SK-N-SH treated with all-trans-retinoic acid at 6 μM for 48 hours (cell line): ENCODE measurements around the gene TDRD7.

Source experiments
- ATAC-seq: fragments of 200-7000 bp; cut with Tn5 transposase; 3 replicates; pipeline ENCODE4 v1.9.1; 2020; ENCODE audit warnings: mild to moderate bottlenecking, moderate library complexity
- ARNTL ChIP-seq: fragments of 450-650 bp; formaldehyde crosslinking; IDR thresholded peaks from 2 replicates; pipeline ENCODE4 v1.5.0; 2020; ENCODE audit warnings: low read depth, mild to moderate bottlenecking, moderate library complexity, borderline replicate concordance
- BACH2 ChIP-seq: fragments of 250-450 bp; sonication (Bioruptor Pico); IDR thresholded peaks from 2 replicates; pipeline ENCODE4 v1.9.0; 2021; ENCODE audit warnings: mild to moderate bottlenecking, borderline replicate concordance
- CSDC2 ChIP-seq: fragments of 250-450 bp; sonication (Bioruptor Pico); IDR thresholded peaks from 2 replicates; pipeline ENCODE4 v1.5.0; 2020; ENCODE audit warnings: mild to moderate bottlenecking, moderate library complexity
- ESRRG ChIP-seq: fragments of 250-450 bp; sonication (Bioruptor Pico); IDR thresholded peaks from 2 replicates; pipeline ENCODE4 v1.6.1; 2021; ENCODE audit warnings: mild to moderate bottlenecking
- GLIS3 ChIP-seq: fragments of 250-450 bp; sonication (Bioruptor Pico); IDR thresholded peaks from 2 replicates; pipeline ENCODE4 v1.5.0; 2020; ENCODE audit warnings: mild to moderate bottlenecking, moderate library complexity
- ISL1 ChIP-seq: fragments of 250-450 bp; sonication (Bioruptor Pico); IDR thresholded peaks from 2 replicates; pipeline ENCODE4 v2.1.2; 2022; ENCODE audit warnings: mild to moderate bottlenecking, moderate library complexity
- OSR1 ChIP-seq: fragments of 250-450 bp; sonication (Bioruptor Pico); IDR thresholded peaks from 2 replicates; pipeline ENCODE4 v1.8.0; 2022; ENCODE audit warnings: moderate library complexity, mild to moderate bottlenecking, inconsistent platforms
- PPARA ChIP-seq: fragments of 250-450 bp; sonication (Bioruptor Pico); IDR thresholded peaks from 2 replicates; pipeline ENCODE4 v1.5.0; 2020; ENCODE audit warnings: mild to moderate bottlenecking, borderline replicate concordance
- RARB ChIP-seq: fragments of 250-450 bp; sonication (Bioruptor Pico); IDR thresholded peaks from 2 replicates; pipeline ENCODE4 v1.8.0; 2021; ENCODE audit warnings: mild to moderate bottlenecking, moderate library complexity
- SNAI2 ChIP-seq: fragments of 250-450 bp; sonication (Bioruptor Pico); IDR thresholded peaks from 2 replicates; pipeline ENCODE4 v1.5.0; 2020; ENCODE audit warnings: mild to moderate bottlenecking, moderate library complexity
- TCF4 ChIP-seq: fragments of 250-450 bp; sonication (Bioruptor Pico); IDR thresholded peaks from 2 replicates; pipeline ENCODE4 v1.8.0; 2021; ENCODE audit warnings: mild to moderate bottlenecking, moderate library complexity, borderline replicate concordance
- ZC3H10 ChIP-seq: fragments of 250-450 bp; sonication (Bioruptor Pico); IDR thresholded peaks from 2 replicates; pipeline ENCODE4 v1.5.1; 2021; ENCODE audit warnings: mild to moderate bottlenecking, moderate library complexity
- ZFP3 ChIP-seq: fragments of 250-450 bp; sonication (Bioruptor Pico); IDR thresholded peaks from 2 replicates; pipeline ENCODE4 v1.5.0; 2020; ENCODE audit warnings: mild to moderate bottlenecking, moderate library complexity
- ZFP30 ChIP-seq: fragments of 450-650 bp; formaldehyde crosslinking; IDR thresholded peaks from 2 replicates; pipeline ENCODE4 v1.5.0; 2022; ENCODE audit warnings: mild to moderate bottlenecking, moderate library complexity
- ZNF565 ChIP-seq: fragments of 450-650 bp; formaldehyde crosslinking; conservative IDR thresholded peaks from 2 replicates; pipeline ENCODE4 v1.5.0; 2020; ENCODE audit warnings: low read depth, mild to moderate bottlenecking, moderate library complexity
- ZNF70 ChIP-seq: fragments of 450-650 bp; formaldehyde crosslinking; IDR thresholded peaks from 2 replicates; pipeline ENCODE4 v1.5.0; 2020; ENCODE audit warnings: mild to moderate bottlenecking, moderate library complexity
- ZNF8 ChIP-seq: fragments of 450-650 bp; formaldehyde crosslinking; IDR thresholded peaks from 2 replicates; pipeline ENCODE4 v1.5.0; 2020; ENCODE audit warnings: mild to moderate bottlenecking, moderate library complexity
- TF ChIP-seq, protein P1 (sequence below): fragments of 250-450 bp; sonication (Bioruptor Pico); IDR thresholded peaks from 2 replicates; pipeline ENCODE4 v1.8.0; 2020; ENCODE audit warnings: mild to moderate bottlenecking, moderate library complexity, borderline replicate concordance
- TF ChIP-seq, protein P2 (sequence below): fragments of 250-450 bp; sonication (Bioruptor Pico); IDR thresholded peaks from 2 replicates; pipeline ENCODE4 v1.5.1; 2020; ENCODE audit warnings: low read depth, mild to moderate bottlenecking, moderate library complexity
- TF ChIP-seq, protein P3 (sequence below): fragments of 250-450 bp; sonication (Bioruptor Pico); IDR thresholded peaks from 2 replicates; pipeline ENCODE4 v1.5.1; 2021; ENCODE audit warnings: mild to moderate bottlenecking, moderate library complexity
- TF ChIP-seq, protein P4 (sequence below): fragments of 250-450 bp; sonication (Bioruptor Pico); IDR thresholded peaks from 2 replicates; pipeline ENCODE4 v1.8.0; 2021; ENCODE audit warnings: low read depth, mild to moderate bottlenecking, moderate library complexity, borderline replicate concordance
- TF ChIP-seq, protein P5 (sequence below): fragments of 250-450 bp; sonication (Bioruptor Pico); IDR thresholded peaks from 2 replicates; pipeline ENCODE4 v1.5.0; 2020; ENCODE audit warnings: mild to moderate bottlenecking, moderate library complexity

TDRD7 gene

DNA sequence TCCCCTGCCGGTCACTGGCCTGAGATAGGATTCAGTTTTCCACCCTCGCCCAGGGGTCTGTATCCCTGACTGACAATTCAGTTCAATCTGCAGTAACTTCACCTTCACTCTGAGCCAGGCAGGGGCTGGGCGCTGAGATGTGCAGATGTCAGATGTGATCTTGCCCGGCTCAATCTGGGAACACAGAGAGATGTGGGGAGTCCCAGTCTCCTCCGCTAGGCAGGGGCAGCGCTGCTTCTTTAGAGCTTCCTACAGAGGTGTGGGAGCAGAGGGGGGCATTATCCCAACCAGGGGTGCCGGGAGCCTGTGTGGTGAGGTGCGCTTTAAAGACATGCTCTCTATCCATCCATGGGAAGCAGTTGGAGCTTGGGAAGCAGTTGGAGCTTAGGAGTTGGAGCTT lies 104.2 kb downstream of the TDRD7 start:
- no peak for TF ChIP-seq ZFP30
- no peak for TF ChIP-seq ZNF70 (CRISPR knock-in tag)
- TF ChIP-seq BACH2 (CRISPR knock-in tag): no peak
- TF ChIP-seq CSDC2 (CRISPR knock-in tag): no peak
- TF ChIP-seq ZNF565: no peak
- TF ChIP-seq ZNF8 (CRISPR knock-in tag): no peak
- TF ChIP-seq, protein P1, sequence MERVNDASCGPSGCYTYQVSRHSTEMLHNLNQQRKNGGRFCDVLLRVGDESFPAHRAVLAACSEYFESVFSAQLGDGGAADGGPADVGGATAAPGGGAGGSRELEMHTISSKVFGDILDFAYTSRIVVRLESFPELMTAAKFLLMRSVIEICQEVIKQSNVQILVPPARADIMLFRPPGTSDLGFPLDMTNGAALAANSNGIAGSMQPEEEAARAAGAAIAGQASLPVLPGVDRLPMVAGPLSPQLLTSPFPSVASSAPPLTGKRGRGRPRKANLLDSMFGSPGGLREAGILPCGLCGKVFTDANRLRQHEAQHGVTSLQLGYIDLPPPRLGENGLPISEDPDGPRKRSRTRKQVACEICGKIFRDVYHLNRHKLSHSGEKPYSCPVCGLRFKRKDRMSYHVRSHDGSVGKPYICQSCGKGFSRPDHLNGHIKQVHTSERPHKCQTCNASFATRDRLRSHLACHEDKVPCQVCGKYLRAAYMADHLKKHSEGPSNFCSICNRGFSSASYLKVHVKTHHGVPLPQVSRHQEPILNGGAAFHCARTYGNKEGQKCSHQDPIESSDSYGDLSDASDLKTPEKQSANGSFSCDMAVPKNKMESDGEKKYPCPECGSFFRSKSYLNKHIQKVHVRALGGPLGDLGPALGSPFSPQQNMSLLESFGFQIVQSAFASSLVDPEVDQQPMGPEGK (CRISPR knock-in tag): no peak
- TF ChIP-seq ESRRG (CRISPR knock-in tag): no peak
- TF ChIP-seq, protein P2, sequence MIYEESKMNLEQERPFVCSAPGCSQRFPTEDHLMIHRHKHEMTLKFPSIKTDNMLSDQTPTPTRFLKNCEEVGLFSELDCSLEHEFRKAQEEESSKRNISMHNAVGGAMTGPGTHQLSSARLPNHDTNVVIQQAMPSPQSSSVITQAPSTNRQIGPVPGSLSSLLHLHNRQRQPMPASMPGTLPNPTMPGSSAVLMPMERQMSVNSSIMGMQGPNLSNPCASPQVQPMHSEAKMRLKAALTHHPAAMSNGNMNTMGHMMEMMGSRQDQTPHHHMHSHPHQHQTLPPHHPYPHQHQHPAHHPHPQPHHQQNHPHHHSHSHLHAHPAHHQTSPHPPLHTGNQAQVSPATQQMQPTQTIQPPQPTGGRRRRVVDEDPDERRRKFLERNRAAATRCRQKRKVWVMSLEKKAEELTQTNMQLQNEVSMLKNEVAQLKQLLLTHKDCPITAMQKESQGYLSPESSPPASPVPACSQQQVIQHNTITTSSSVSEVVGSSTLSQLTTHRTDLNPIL (CRISPR knock-in tag): no peak
- no peak for TF ChIP-seq ZFP3
- TF ChIP-seq OSR1 (CRISPR knock-in tag): no peak
- ATAC-seq: no peak

DNA sequence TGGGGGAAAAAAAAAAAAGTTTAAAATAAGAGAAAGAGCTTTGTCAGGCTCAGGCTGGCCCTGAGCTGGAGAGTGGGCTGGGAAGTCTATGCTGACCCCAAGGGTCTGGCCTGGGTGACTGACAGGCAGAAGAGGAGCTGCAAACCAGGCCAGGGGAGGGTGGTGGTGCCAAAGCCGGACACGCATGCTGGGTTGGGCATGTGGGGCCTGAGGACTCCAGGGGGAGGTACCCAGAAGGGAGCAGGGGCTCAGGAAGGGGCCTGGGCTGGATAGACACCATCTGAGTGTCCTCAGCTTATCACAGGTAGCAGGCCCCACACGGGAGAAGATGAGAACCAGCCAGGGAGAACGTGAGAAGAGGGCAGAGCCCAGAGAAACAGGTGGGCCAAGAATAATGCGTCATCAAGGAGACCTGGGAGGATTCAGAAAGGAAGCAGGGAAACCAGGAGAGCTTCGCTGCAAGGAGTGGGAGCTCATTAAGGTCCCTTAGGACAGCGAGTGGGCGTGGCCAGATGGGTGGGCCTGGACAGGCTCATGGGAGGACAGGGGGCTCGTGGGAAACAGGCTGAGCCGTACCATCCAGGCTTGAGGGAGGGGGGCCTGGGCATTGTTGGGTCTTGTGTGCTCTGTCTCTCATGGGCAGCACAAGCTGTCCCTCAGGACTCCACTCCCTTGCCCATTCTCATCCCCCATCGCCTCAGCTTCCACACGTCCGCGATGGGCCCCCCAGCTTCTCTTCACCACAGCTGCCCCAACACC lies 105.6 kb downstream of the TDRD7 start:
- TF ChIP-seq BACH2 (CRISPR knock-in tag) (no peak), OSR1 (CRISPR knock-in tag) (no peak), ISL1 (CRISPR knock-in tag) (no peak), ZC3H10 (CRISPR knock-in tag) (no peak), TCF4 (CRISPR knock-in tag) (no peak), ZFP30 (no peak), ZFP3 (no peak), ARNTL (CRISPR knock-in tag) (no peak), GLIS3 (no peak), PPARA (CRISPR knock-in tag) (no peak), CSDC2 (CRISPR knock-in tag) (no peak), SNAI2 (CRISPR knock-in tag) (no peak), ESRRG (CRISPR knock-in tag) (no peak), ZNF8 (CRISPR knock-in tag) (no peak), RARB (no peak)
- TF ChIP-seq, protein P2 (CRISPR knock-in tag): no peak
- TF ChIP-seq, protein P3, sequence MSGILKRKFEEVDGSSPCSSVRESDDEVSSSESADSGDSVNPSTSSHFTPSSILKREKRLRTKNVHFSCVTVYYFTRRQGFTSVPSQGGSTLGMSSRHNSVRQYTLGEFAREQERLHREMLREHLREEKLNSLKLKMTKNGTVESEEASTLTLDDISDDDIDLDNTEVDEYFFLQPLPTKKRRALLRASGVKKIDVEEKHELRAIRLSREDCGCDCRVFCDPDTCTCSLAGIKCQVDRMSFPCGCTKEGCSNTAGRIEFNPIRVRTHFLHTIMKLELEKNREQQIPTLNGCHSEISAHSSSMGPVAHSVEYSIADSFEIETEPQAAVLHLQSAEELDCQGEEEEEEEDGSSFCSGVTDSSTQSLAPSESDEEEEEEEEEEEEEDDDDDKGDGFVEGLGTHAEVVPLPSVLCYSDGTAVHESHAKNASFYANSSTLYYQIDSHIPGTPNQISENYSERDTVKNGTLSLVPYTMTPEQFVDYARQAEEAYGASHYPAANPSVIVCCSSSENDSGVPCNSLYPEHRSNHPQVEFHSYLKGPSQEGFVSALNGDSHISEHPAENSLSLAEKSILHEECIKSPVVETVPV (CRISPR knock-in tag): no peak
- TF ChIP-seq, protein P1 (CRISPR knock-in tag): no peak
- TF ChIP-seq, protein P4, sequence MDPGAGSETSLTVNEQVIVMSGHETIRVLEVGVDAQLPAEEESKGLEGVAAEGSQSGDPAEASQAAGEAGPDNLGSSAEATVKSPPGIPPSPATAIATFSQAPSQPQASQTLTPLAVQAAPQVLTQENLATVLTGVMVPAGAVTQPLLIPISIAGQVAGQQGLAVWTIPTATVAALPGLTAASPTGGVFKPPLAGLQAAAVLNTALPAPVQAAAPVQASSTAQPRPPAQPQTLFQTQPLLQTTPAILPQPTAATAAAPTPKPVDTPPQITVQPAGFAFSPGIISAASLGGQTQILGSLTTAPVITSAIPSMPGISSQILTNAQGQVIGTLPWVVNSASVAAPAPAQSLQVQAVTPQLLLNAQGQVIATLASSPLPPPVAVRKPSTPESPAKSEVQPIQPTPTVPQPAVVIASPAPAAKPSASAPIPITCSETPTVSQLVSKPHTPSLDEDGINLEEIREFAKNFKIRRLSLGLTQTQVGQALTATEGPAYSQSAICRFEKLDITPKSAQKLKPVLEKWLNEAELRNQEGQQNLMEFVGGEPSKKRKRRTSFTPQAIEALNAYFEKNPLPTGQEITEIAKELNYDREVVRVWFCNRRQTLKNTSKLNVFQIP (CRISPR knock-in tag): no peak
- TF ChIP-seq, protein P5, sequence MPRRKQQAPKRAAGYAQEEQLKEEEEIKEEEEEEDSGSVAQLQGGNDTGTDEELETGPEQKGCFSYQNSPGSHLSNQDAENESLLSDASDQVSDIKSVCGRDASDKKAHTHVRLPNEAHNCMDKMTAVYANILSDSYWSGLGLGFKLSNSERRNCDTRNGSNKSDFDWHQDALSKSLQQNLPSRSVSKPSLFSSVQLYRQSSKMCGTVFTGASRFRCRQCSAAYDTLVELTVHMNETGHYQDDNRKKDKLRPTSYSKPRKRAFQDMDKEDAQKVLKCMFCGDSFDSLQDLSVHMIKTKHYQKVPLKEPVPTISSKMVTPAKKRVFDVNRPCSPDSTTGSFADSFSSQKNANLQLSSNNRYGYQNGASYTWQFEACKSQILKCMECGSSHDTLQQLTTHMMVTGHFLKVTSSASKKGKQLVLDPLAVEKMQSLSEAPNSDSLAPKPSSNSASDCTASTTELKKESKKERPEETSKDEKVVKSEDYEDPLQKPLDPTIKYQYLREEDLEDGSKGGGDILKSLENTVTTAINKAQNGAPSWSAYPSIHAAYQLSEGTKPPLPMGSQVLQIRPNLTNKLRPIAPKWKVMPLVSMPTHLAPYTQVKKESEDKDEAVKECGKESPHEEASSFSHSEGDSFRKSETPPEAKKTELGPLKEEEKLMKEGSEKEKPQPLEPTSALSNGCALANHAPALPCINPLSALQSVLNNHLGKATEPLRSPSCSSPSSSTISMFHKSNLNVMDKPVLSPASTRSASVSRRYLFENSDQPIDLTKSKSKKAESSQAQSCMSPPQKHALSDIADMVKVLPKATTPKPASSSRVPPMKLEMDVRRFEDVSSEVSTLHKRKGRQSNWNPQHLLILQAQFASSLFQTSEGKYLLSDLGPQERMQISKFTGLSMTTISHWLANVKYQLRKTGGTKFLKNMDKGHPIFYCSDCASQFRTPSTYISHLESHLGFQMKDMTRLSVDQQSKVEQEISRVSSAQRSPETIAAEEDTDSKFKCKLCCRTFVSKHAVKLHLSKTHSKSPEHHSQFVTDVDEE (CRISPR knock-in tag): no peak
- no peak for ATAC-seq
